Measurements from ENCODE around the gene ZDHHC6.
"Not testable (repeated sequence)": the region's sequence is repeated elsewhere in the genome, so short reads cannot be mapped to it uniquely, and the experiment has no call there.

ZDHHC6 gene

GRCh38 chr10:112446055-112446854 lies 459 bp downstream of the ZDHHC6 start:
- FAIRE-seq (no peak), DNase-seq (ENCODE audit: low spot score) (peak; percentile 14)

GRCh38 chr10:112442063-112442462 lies 4.7 kb downstream of the ZDHHC6 start:
- FAIRE-seq (no peak), DNase-seq (ENCODE audit: low spot score) (no peak)

DNA sequence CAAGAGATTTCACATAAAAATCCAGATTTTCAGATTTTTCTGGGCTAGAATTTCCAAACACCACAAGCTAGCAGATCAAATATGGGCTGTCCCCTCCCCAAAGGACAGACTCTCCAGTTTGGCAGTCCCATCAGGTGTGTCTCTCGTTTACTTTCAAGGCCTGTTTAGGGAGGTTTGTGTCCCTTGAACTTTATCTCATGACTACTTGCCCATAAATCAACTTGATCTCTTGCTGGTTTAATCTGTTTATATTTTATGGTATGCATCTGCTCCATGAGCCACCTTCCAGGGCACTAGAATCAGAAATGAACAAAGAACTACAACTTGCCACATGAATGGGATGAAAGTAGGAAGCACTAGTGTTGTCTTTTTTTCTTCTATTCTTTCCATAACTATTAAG lies 5.2 kb downstream of the ZDHHC6 start:
- FAIRE-seq (no peak), DNase-seq (ENCODE audit: low spot score) (no peak)

- no peak for DNase-seq (ENCODE audit: low spot score)
- FAIRE-seq: no peak
Measured at GRCh38 chr10:112438356-112438755, 8.4 kb downstream of the ZDHHC6 start.

GRCh38 chr10:112434988-112435619 lies 11.6 kb downstream of the ZDHHC6 start:
- DNase-seq (ENCODE audit: low spot score) (no peak), FAIRE-seq (no peak)

DNA sequence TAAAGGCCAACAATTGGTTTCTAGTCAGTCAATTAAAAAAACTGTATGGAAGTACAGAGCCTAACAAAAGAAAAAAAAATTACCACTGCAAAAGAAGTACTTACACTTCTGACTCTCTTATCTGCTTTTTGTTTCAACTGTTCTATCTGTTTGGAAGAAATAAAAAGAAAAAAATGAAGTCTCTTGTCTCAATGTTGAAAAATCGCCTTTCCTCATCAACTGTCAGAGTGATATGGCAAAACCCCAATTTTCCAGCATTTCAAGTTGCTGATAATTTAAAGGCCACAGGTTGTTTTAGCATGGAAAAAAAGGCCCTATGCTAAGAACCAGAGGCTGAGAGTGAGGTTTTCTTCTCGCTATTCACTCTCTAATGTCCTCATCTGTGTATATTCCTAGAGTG lies 13.6 kb downstream of the ZDHHC6 start:
- no peak for DNase-seq (ENCODE audit: low spot score)
- FAIRE-seq: no peak

- FAIRE-seq (no peak), DNase-seq (ENCODE audit: low spot score) (no peak)
Measured at GRCh38 chr10:112429654-112430230, 17.0 kb downstream of the ZDHHC6 start.

DNA sequence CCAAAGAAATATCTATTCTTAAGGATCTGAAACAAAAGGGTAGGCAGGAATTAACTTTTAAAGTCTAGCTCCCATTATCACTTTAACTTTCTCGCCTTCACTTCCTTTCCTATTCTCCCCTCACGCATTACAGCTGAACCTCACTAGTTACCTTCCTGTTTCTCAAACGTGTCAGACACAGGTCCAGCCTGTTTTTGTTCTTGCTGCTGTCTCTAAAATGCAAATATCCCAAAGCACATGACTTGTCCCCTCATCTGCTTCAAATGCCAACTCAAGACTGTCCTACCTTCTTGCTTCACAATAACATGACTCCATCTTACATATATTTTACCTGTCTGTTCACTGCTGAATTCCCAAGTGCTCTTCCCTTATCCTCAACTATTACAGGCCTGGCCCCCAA lies 17.6 kb downstream of the ZDHHC6 start:
- DNase-seq (ENCODE audit: low spot score): no peak
- FAIRE-seq: no peak

GRCh38 chr10:112426111-112426510 lies 20.6 kb downstream of the ZDHHC6 start:
- DNase-seq (ENCODE audit: low spot score): no peak
- FAIRE-seq: no peak

- no peak for FAIRE-seq
- DNase-seq (ENCODE audit: low spot score): no peak
Measured at GRCh38 chr10:112424651-112425050, 22.1 kb downstream of the ZDHHC6 start.

DNA sequence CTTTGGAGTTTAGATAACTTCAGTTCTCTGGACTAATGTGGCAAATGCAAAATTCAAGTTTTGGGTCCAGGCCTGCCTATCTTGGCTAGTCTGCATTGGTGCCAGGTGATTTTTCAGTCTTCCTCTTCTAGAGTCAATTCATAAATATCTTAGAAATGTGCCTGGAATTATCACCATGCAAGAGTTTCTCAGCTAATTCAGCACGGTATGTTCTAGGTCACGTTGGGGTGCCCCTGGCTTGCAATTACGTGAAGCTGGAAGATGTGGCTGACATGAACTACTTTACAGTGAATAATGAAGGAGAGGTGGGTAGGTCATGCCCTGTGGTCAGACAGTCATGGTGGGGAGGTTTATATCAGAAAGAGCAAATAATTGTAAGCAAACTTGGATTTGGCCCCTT lies 25.0 kb downstream of the ZDHHC6 start:
- FAIRE-seq (no peak), DNase-seq (ENCODE audit: low spot score) (no peak)

- DNase-seq (ENCODE audit: low spot score) (no peak), FAIRE-seq (no peak)
Measured at GRCh38 chr10:112412696-112413095, 34.0 kb downstream of the ZDHHC6 start.

DNA sequence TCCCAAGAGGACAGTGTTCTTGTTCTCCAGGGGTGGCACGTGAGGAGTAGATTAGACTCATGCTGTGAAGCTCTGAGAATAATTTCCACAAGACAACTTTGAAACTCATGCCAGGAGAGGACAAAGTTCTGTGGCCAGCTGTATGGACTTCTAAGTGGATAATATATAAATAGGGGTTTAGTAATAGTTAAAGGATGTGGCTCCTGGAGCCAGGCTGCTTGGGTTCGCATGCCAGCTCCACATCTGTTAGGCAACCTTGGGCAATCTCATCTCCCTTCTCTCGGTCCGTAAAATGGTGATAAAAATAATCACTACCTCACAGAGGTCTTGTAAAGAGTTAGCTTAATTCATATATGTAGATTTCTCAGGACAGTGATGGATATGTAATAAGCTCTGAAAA lies 37.0 kb downstream of the ZDHHC6 start:
- no peak for FAIRE-seq

GRCh38 chr10:112409299-112409698 lies 37.4 kb downstream of the ZDHHC6 start:
- no peak for FAIRE-seq
- no peak for DNase-seq (ENCODE audit: low spot score)

More for the DNA sequence above, 37.0 kb downstream of the ZDHHC6 start:
- no peak for DNase-seq (ENCODE audit: low spot score)

GRCh38 chr10:112407696-112408095 lies 39.0 kb downstream of the ZDHHC6 start:
- no peak for DNase-seq (ENCODE audit: low spot score)
- no peak for FAIRE-seq

DNA sequence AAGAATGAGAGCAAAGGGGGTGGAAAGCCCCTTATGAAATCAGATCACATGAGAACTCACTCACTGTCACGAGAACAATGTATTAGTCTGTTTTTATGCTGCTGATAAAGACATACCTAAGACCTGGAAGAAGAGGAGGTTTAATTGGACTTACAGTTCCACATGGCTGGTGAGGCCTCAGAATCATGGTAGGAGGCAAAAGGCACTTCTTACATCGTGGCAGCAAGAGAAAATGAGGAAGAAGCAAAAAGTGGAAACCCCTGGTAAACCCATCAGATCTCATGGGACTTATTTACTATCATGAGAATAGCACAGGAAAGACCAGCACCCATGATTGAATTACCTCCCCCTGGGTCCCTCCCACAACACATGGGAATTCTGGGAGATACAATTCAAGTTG lies 39.9 kb downstream of the ZDHHC6 start:
- FAIRE-seq; DNase-seq (ENCODE audit: low spot score): not testable (repeated sequence)

GRCh38 chr10:112404617-112405016 lies 42.1 kb downstream of the ZDHHC6 start:
- DNase-seq (ENCODE audit: low spot score) (no peak), FAIRE-seq (no peak)

DNA sequence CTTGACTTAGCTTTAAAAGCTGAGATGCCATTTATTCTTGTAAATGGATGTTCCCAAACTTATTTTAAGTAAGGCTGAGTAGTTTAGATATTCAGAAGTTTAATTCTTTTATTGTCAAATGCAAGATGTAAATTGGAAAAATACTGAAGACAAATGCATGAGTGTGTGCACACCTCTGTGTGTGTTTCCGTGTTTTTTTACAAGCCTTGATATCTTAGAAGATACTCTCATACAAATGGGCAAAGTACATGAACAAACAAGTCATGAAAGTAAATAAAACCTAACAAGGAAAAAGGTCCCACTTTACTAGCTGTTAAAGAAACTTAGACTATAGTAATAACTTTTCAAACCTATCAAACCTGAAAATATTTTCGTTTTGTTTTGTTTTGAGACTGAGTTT lies 43.8 kb downstream of the ZDHHC6 start:
- DNase-seq (ENCODE audit: low spot score): no peak
- no peak for FAIRE-seq

DNA sequence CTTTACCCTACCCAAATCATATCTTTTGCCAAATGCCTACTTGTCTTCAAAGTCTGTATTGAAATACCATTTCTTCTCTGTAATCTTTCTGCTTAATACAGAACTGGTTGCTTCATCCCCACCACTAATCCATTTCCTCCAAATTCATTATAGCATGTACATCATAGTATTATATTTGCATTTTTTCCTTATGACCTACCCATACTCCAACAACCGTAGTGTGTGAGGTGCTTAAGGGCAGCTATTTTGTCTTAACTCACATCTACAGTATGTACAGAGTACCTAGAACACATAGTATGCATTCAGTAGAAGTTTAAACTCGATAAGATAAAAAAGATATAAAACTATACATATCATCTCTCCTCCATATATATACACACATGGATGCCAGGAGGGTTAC lies 49.1 kb downstream of the ZDHHC6 start:
- FAIRE-seq (no peak), DNase-seq (ENCODE audit: low spot score) (no peak)

DNA sequence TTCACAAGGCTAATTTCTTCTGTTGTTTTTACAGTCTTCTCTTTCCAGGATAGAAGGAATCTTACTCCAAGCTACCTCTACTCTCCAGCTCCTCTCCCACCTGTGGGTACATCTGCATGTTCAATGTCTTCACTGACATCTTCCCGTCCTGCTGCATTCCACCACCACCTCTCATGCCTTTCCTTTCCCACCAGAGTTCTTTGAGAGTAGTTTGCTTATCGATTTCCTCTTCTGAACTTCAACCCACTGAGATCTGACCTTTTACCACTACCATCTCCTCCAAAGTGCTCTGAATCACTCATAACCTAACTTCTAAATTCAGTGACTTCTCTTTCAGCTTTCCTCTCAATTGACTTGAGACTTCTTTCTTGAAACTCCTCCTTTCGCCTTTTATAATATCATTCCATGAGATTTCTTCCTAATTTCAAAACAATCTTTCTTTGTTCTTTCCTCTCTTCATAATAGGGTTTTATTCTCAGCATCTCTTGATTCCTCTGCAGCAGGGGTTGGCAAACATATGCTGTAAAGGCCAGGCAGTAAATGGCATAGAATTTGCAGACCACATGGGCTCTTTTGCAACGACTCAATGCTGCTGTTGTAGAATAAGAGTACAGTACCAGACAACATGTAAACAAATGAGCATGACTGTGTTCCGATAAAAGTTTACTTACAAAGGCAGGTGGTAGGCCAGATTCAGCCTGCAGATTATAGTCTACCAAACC lies 50.7 kb downstream of the ZDHHC6 start:
- no peak for FAIRE-seq

DNA sequence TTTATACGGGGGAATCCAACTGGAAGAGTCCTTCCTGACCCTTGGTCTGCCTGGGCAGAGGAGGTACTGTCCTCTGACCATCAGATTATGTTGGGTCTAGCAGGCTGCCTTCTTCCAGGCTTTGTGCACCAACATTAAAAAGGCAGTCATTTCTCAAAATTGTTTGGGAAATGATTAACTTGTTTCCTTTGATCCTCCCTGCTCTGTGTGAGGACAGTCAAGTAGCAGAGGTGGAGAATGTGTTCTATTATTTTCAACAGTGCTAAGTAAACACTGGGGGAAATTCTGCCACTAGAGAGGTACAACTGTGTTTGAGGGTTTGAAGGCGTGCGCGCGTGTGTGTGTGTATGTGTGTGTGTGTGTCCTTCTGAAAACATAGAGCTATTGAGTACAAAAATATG lies 52.2 kb downstream of the ZDHHC6 start:
- FAIRE-seq (no peak), DNase-seq (ENCODE audit: low spot score) (no peak)

More for the DNA sequence above, 50.7 kb downstream of the ZDHHC6 start:
- DNase-seq (ENCODE audit: low spot score): no peak

DNA sequence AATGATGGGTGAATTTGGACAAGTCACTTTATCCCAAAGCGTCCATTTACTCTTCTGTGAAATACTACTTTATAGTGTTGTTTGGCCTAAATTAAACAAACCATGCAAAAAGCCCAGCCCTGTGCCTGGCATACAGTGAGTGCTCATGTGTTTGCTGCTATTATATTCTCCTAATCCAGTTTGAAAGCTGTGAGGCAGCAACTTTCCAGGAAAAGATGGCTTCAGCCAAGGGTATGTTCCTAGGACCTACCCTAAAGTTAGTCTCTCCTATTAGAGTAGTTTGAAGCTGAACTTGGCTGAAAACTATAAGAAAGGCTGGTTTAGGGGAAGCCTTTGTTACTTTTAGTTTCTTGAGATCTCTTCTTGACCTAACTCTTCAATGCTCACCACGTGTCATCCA lies 52.9 kb downstream of the ZDHHC6 start:
- DNase-seq (ENCODE audit: low spot score) (no peak), FAIRE-seq (no peak)
